T1000 (cell line): ENCODE data around the gene MMEL1.

Source experiments
- DNase-seq: peaks from one replicate; lab custom pipeline; 2025; ENCODE audit warnings: mixed read lengths; lab: John Stamatoyannopoulos, UW

MMEL1 gene

GRCh38 chr1:2642560-2643413 lies 10.0 kb upstream of the MMEL1 start:
- DNase-seq: peak; percentile 87

- no peak for DNase-seq
These were observed 9.3 kb upstream of the MMEL1 start for GRCh38 chr1:2642131-2642559.

- DNase-seq: no peak
These were observed 8.7 kb upstream of the MMEL1 start for GRCh38 chr1:2641381-2642130.

- DNase-seq: no peak
These were observed 7.8 kb upstream of the MMEL1 start for GRCh38 chr1:2640626-2641025.

GRCh38 chr1:2639607-2640521 lies 7.0 kb upstream of the MMEL1 start:
- DNase-seq: no peak

GRCh38 chr1:2639203-2639602 lies 6.4 kb upstream of the MMEL1 start:
- no peak for DNase-seq

GRCh38 chr1:2638466-2639115 lies 5.8 kb upstream of the MMEL1 start:
- no peak for DNase-seq

- DNase-seq: no peak
These were observed 4.8 kb upstream of the MMEL1 start for GRCh38 chr1:2637442-2638145.

- DNase-seq: no peak
These were observed 3.9 kb upstream of the MMEL1 start for GRCh38 chr1:2636733-2637132.

GRCh38 chr1:2635361-2636010 lies 2.7 kb upstream of the MMEL1 start:
- DNase-seq: no peak

GRCh38 chr1:2633936-2634491 lies 1.2 kb upstream of the MMEL1 start:
- DNase-seq: no peak

- no peak for DNase-seq
These were observed 635 bp upstream of the MMEL1 start for GRCh38 chr1:2633366-2633935.

- no peak for DNase-seq
These were observed 775 bp downstream of the MMEL1 start for GRCh38 chr1:2632051-2632430.

- no peak for DNase-seq
These were observed 1.4 kb downstream of the MMEL1 start for GRCh38 chr1:2631136-2632050.

GRCh38 chr1:2630498-2631135 lies 2.2 kb downstream of the MMEL1 start:
- DNase-seq: no peak

- DNase-seq: no peak
These were observed 3.0 kb downstream of the MMEL1 start for GRCh38 chr1:2629627-2630497.

- DNase-seq: no peak
These were observed 3.7 kb downstream of the MMEL1 start for GRCh38 chr1:2628933-2629626.
